Measurements from ENCODE around the gene DNAJB12.

Gene DNAJB12

DNA sequence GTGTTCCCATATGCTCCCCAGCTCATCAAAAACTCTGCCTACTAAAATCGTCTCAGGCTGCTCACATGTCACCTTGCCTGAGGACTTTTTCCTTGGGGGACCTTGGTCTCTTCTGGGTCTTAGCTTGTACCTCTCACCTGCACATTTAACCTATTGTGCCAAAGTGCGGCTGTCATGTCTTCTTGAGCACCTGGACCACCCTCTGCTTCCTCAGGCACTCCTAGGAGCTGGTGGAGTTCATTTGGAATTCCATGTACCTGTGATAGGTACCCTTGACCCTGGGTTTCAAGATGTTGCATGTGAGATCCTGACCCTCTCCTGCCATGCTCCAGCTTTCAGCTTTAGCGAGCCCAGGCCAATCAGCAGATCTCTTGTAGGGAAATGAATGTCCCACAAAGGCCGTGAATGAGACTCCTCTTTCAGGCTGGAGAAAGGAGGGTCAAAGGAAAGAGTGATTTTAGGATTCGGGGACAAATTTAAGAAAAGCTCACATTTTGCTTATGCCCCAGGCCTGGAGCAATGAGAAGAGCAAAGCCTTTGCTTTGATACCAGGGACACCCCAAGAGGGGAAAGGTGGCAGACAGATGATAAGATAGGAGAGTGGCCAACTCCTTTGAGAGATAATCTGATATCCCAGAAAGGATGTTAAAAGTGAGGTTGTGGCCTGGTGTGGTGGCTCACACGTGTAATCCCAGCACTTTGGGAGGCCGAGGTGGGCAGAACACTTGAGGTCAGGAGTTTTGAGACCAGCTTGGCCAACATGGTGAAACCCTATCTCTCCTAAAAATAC lies 10.6 kb upstream of the DNAJB12 start:
- no peak overlapping the region for H3K18ac ChIP-seq (ENCODE audit: low read length)
- no peaks in the 10 kb centered on the region for H3K9me3 ChIP-seq (replicated peaks in 1 of 2; ENCODE audit: control insufficient read depth in 2 of 2, insufficient read depth in 1 of 2, low read depth in 1 of 2, low read length in 2 of 2)
- no peak overlapping the region for H2BK120ac ChIP-seq (ENCODE audit: low read depth, low read length)
- H3K27me3 ChIP-seq (ENCODE audit: control insufficient read depth in 3 of 3, insufficient read depth in 3 of 3, low read depth in 1 of 3, low read length in 3 of 3): no peaks in the 10 kb centered on the region
- no peak overlapping the region for H3K9ac ChIP-seq (ENCODE audit: low read depth, low read length, poor library complexity)
- H3K4me3 ChIP-seq (ENCODE audit: low read length in 2 of 2): no peak overlapping the region
- H3K4me1 ChIP-seq (ENCODE audit: control insufficient read depth in 2 of 2, insufficient read depth in 1 of 2, low read depth in 1 of 2, low read length in 2 of 2): peaks cover 0 to 2% of the 10 kb centered on the region in 2 donors
- DNase-seq (ENCODE audit: low spot score): no peak
- no peak overlapping the region for H3K4me2 ChIP-seq (ENCODE audit: insufficient read depth, low read length, poor library complexity, severe bottlenecking)
- H3K23ac ChIP-seq (ENCODE audit: low read depth, low read length, poor library complexity): no peak overlapping the region
- no peak overlapping the region for H2AK5ac ChIP-seq (ENCODE audit: low read depth, low read length)
- no peak overlapping the region for H3K14ac ChIP-seq (ENCODE audit: low read length)
- no peak overlapping the region for H2BK15ac ChIP-seq (ENCODE audit: low read length)
- H2BK5ac ChIP-seq (ENCODE audit: low read length): no peak overlapping the region
- no CpG with 5 or more reads among the region's 7 CpGs for WGBS, 2 donors (ENCODE audit: extremely low coverage in 2 of 2, insufficient read length in 2 of 2, insufficient replicate concordance in 1 of 2)
- no peak overlapping the region for H2BK12ac ChIP-seq (ENCODE audit: low read length)
- no peak overlapping the region for H2AFZ ChIP-seq (ENCODE audit: low read length)
- H3K27ac ChIP-seq (replicated peaks; ENCODE audit: low read length): no peak overlapping the region
- H4K8ac ChIP-seq (ENCODE audit: low read depth, low read length): no peak overlapping the region
- H3K36me3 ChIP-seq (replicated peaks in 1 of 2; ENCODE audit: control insufficient read depth in 2 of 2, insufficient read depth in 2 of 2, low read length in 2 of 2): peaks cover 0 to 32% of the 10 kb centered on the region in 2 donors
- no peaks in the 10 kb centered on the region for H3K79me1 ChIP-seq (ENCODE audit: low read depth, low read length)
- no peak overlapping the region for H4K91ac ChIP-seq (ENCODE audit: low read depth, low read length, poor library complexity)
- H3K4ac ChIP-seq (ENCODE audit: low read length): no peak overlapping the region

DNA sequence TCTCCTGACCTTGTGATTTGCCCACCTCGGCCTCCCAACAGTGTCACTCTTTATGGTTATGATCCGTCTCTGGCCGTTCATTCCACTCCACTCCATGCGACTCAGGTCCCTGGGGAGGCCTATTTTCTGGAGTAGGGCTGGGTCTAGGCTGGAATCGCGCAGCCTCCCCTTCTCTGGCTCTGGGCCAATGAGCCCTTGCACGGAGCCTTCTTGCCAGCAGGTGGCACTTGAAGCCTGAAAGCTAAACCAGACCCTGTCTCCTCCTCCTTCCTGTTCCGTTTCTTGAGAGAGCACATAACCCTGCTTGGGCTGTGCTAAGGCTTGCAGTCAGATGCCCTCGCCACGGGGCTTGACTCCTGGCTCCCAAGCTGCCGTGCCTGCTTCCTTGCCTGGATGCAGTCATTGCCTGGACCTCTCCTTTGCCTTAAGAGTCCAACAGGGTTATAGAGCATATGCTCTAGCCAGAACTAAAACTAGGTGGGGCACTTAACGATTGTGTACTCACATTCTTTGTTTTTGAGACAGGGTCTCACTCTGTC lies 9.6 kb upstream of the DNAJB12 start:
- Histone ChIP-seq H2BK120ac (ENCODE audit: low read depth, low read length) (no peak overlapping the region), H3K27ac (replicated peaks; ENCODE audit: low read length) (no peak overlapping the region), H4K91ac (ENCODE audit: low read depth, low read length, poor library complexity) (no peak overlapping the region), H2AFZ (ENCODE audit: low read length) (peak overlapping the region; percentile 84), H3K36me3 (replicated peaks in 1 of 2; ENCODE audit: control insufficient read depth in 2 of 2, insufficient read depth in 2 of 2, low read length in 2 of 2) (peaks cover 0 to 32% of the 10 kb centered on the region in 2 donors), H3K4ac (ENCODE audit: low read length) (no peak overlapping the region), H3K79me1 (ENCODE audit: low read depth, low read length) (no peaks in the 10 kb centered on the region), H3K27me3 (ENCODE audit: control insufficient read depth in 3 of 3, insufficient read depth in 3 of 3, low read depth in 1 of 3, low read length in 3 of 3) (no peaks in the 10 kb centered on the region), H3K14ac (ENCODE audit: low read length) (no peak overlapping the region), H2BK12ac (ENCODE audit: low read length) (no peak overlapping the region), H2AK5ac (ENCODE audit: low read depth, low read length) (no peak overlapping the region), H3K9ac (ENCODE audit: low read depth, low read length, poor library complexity) (no peak overlapping the region), H2BK5ac (ENCODE audit: low read length) (no peak overlapping the region), H4K8ac (ENCODE audit: low read depth, low read length) (no peak overlapping the region), H3K9me3 (replicated peaks in 1 of 2; ENCODE audit: control insufficient read depth in 2 of 2, insufficient read depth in 1 of 2, low read depth in 1 of 2, low read length in 2 of 2) (no peaks in the 10 kb centered on the region), H2BK15ac (ENCODE audit: low read length) (no peak overlapping the region), H3K4me3 (ENCODE audit: low read length in 2 of 2) (no peak overlapping the region), H3K18ac (ENCODE audit: low read length) (no peak overlapping the region), H3K23ac (ENCODE audit: low read depth, low read length, poor library complexity) (no peak overlapping the region), H3K4me1 (ENCODE audit: control insufficient read depth in 2 of 2, insufficient read depth in 1 of 2, low read depth in 1 of 2, low read length in 2 of 2) (peaks cover 0 to 2% of the 10 kb centered on the region in 2 donors), H3K4me2 (ENCODE audit: insufficient read depth, low read length, poor library complexity, severe bottlenecking) (no peak overlapping the region)
- peak; percentile 74 for DNase-seq (ENCODE audit: low spot score)
- no CpG with 5 or more reads among the region's 12 CpGs for WGBS, 2 donors (ENCODE audit: extremely low coverage in 2 of 2, insufficient read length in 2 of 2, insufficient replicate concordance in 1 of 2)

DNA sequence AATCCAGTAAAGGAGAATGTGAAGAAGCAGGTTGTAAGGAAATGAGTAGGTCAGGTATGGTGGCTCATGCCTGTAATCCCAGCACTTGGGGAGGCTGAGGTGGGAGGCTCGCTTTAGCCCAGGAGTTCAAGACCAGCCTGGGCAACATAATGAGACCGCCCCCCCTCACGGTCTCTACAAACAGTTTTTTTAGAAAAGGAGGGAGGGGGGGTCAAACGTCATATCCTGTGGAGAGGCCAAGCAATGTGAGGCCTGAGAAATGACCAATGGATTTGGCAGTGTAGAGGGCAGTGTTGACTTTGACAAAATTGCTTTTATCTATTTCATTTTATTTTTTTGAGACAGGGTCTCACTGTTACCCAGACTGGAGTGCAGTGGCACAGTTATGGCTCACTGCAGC lies 2.3 kb upstream of the DNAJB12 start:
- WGBS, 2 donors (ENCODE audit: extremely low coverage in 2 of 2, insufficient read length in 2 of 2, insufficient replicate concordance in 1 of 2): no CpG with 5 or more reads among the region's 4 CpGs
- Histone ChIP-seq H3K14ac (ENCODE audit: low read length) (no peak overlapping the region), H3K27me3 (ENCODE audit: control insufficient read depth in 3 of 3, insufficient read depth in 3 of 3, low read depth in 1 of 3, low read length in 3 of 3) (no peaks in the 10 kb centered on the region), H3K4me3 (ENCODE audit: low read length in 2 of 2) (no peak overlapping the region), H3K4me2 (ENCODE audit: insufficient read depth, low read length, poor library complexity, severe bottlenecking) (no peak overlapping the region), H4K91ac (ENCODE audit: low read depth, low read length, poor library complexity) (no peak overlapping the region), H3K4me1 (ENCODE audit: control insufficient read depth in 2 of 2, insufficient read depth in 1 of 2, low read depth in 1 of 2, low read length in 2 of 2) (peaks cover 0 to 6% of the 10 kb centered on the region in 2 donors), H3K23ac (ENCODE audit: low read depth, low read length, poor library complexity) (no peak overlapping the region), H2BK120ac (ENCODE audit: low read depth, low read length) (no peak overlapping the region), H3K36me3 (replicated peaks in 1 of 2; ENCODE audit: control insufficient read depth in 2 of 2, insufficient read depth in 2 of 2, low read length in 2 of 2) (peaks cover 0 to 10% of the 10 kb centered on the region in 2 donors), H3K9ac (ENCODE audit: low read depth, low read length, poor library complexity) (no peak overlapping the region), H3K27ac (replicated peaks; ENCODE audit: low read length) (no peak overlapping the region), H2AK5ac (ENCODE audit: low read depth, low read length) (no peak overlapping the region), H2AFZ (ENCODE audit: low read length) (no peak overlapping the region), H2BK5ac (ENCODE audit: low read length) (no peak overlapping the region), H3K18ac (ENCODE audit: low read length) (no peak overlapping the region), H3K4ac (ENCODE audit: low read length) (no peak overlapping the region), H3K79me1 (ENCODE audit: low read depth, low read length) (peaks cover 2% of the 10 kb centered on the region), H2BK12ac (ENCODE audit: low read length) (no peak overlapping the region), H3K9me3 (replicated peaks in 1 of 2; ENCODE audit: control insufficient read depth in 2 of 2, insufficient read depth in 1 of 2, low read depth in 1 of 2, low read length in 2 of 2) (no peaks in the 10 kb centered on the region), H4K8ac (ENCODE audit: low read depth, low read length) (no peak overlapping the region), H2BK15ac (ENCODE audit: low read length) (no peak overlapping the region)
- DNase-seq (ENCODE audit: low spot score): no peak

DNA sequence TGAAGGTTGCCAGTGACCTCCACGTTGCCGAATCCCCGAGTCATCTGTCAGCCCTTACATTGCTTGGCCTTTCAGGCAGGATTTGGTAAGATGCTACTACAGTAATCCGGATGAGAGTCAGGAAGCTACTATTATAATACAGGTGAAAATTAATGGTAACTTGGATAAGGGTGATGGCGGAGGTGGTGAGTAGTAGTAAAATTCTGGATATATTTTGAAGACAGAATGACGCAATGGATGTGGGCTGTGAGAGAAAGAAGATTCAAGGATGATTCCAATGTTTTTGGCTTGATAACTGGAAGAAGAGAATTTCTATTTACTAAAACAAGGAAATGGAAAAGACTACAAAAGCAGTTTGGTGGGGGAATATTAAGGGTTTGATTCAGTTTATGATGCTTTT lies 1.4 kb upstream of the DNAJB12 start:
- no peak overlapping the region for H3K4ac ChIP-seq (ENCODE audit: low read length)
- no peak overlapping the region for H3K23ac ChIP-seq (ENCODE audit: low read depth, low read length, poor library complexity)
- H2BK12ac ChIP-seq (ENCODE audit: low read length): no peak overlapping the region
- H3K27me3 ChIP-seq (ENCODE audit: control insufficient read depth in 3 of 3, insufficient read depth in 3 of 3, low read depth in 1 of 3, low read length in 3 of 3): no peaks in the 10 kb centered on the region
- DNase-seq (ENCODE audit: low spot score): no peak
- no peaks in the 10 kb centered on the region for H3K9me3 ChIP-seq (replicated peaks in 1 of 2; ENCODE audit: control insufficient read depth in 2 of 2, insufficient read depth in 1 of 2, low read depth in 1 of 2, low read length in 2 of 2)
- no peak overlapping the region for H3K4me3 ChIP-seq (ENCODE audit: low read length in 2 of 2)
- H2AFZ ChIP-seq (ENCODE audit: low read length): no peak overlapping the region
- 100% methylated on average over 2 of the region's 6 CpGs; no CpG with 5 or more reads in 1 of the 2 donors for WGBS, 2 donors (ENCODE audit: extremely low coverage in 2 of 2, insufficient read length in 2 of 2, insufficient replicate concordance in 1 of 2)
- H2AK5ac ChIP-seq (ENCODE audit: low read depth, low read length): no peak overlapping the region
- H3K79me1 ChIP-seq (ENCODE audit: low read depth, low read length): peaks cover 7% of the 10 kb centered on the region
- H2BK120ac ChIP-seq (ENCODE audit: low read depth, low read length): no peak overlapping the region
- no peak overlapping the region for H4K91ac ChIP-seq (ENCODE audit: low read depth, low read length, poor library complexity)
- no peak overlapping the region for H4K8ac ChIP-seq (ENCODE audit: low read depth, low read length)
- peaks cover 0 to 6% of the 10 kb centered on the region in 2 donors for H3K4me1 ChIP-seq (ENCODE audit: control insufficient read depth in 2 of 2, insufficient read depth in 1 of 2, low read depth in 1 of 2, low read length in 2 of 2)
- no peak overlapping the region for H3K27ac ChIP-seq (replicated peaks; ENCODE audit: low read length)
- no peak overlapping the region for H2BK5ac ChIP-seq (ENCODE audit: low read length)
- no peak overlapping the region for H3K4me2 ChIP-seq (ENCODE audit: insufficient read depth, low read length, poor library complexity, severe bottlenecking)
- no peak overlapping the region for H3K9ac ChIP-seq (ENCODE audit: low read depth, low read length, poor library complexity)
- no peak overlapping the region for H2BK15ac ChIP-seq (ENCODE audit: low read length)
- H3K36me3 ChIP-seq (replicated peaks in 1 of 2; ENCODE audit: control insufficient read depth in 2 of 2, insufficient read depth in 2 of 2, low read length in 2 of 2): peaks cover 3 to 13% of the 10 kb centered on the region in 2 donors
- H3K14ac ChIP-seq (ENCODE audit: low read length): no peak overlapping the region
- H3K18ac ChIP-seq (ENCODE audit: low read length): no peak overlapping the region
